Measurements from ENCODE around the gene WHRN. TPM values are rescaled to one million over a fixed set of nuclear protein-coding genes. Genes with fewer than 3 reads are reported as not detected.

Gene WHRN
- total and polyA plus RNA-seq, 2 of the 8 experiments (the other 6 are each of a cell fraction or from before 2014, with no cell fraction given), result 4.4 to 7.7 TPM

DNA sequence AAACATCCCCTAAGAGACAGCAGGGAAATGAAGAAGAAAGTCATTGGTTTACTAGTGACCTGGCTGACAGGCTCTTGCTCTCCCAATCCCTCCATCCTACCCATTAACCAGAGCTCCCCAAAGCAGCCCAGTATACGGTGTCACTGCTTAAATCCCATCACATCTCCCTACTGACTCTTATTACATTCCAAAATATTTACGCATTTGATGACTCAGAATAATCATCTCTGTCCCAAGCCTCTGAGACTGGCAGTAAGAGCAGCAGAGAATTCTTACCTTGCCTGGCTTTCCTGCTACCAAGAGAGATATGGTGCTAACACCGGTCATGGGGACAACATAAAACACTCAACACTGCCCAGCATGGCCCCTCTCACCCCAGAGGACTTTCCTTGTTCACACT is 20.2 kb upstream of the WHRN start:
- Histone ChIP-seq H2BK5ac (ENCODE audit: low read depth, low read length) (no peak overlapping the region), H2BK120ac (replicated peaks; ENCODE audit: low read depth, low read length) (no peak overlapping the region), H4K20me1 (replicated peaks in 1 of 2; ENCODE audit: control insufficient read depth in 1 of 2, insufficient read depth in 2 of 2, low read length in 2 of 2) (no peaks in the 10 kb centered on the region), H3K36me3 (ENCODE audit: control insufficient read depth in 2 of 4, insufficient read depth in 4 of 4, low read length in 3 of 4) (no peaks in the 10 kb centered on the region), H2BK20ac (ENCODE audit: low read length) (no peak overlapping the region), H3K4me2 (ENCODE audit: insufficient read depth in 1 of 2, low read depth in 2 of 2, low read length in 2 of 2) (no peak overlapping the region), H2AFZ (ENCODE audit: low read length) (no peak overlapping the region), H2BK12ac (ENCODE audit: low read depth, low read length) (no peak overlapping the region), H3K4ac (replicated peaks; ENCODE audit: insufficient read length, low read depth, low read length) (no peak overlapping the region), H3K4me1 (replicated peaks in 1 of 4; ENCODE audit: control insufficient read depth in 3 of 4, insufficient read depth in 4 of 4, low read length in 3 of 4) (no peaks in the 10 kb centered on the region), H4K91ac (replicated peaks; ENCODE audit: insufficient read length, low read length) (no peak overlapping the region), H2BK15ac (ENCODE audit: low read length) (no peak overlapping the region), H3K27me3 (replicated peaks in 1 of 4; ENCODE audit: control insufficient read depth in 3 of 4, extremely low read depth in 1 of 4, insufficient read depth in 3 of 4, low read length in 3 of 4) (no peaks in the 10 kb centered on the region; a peak in 1 of 7 replicates), H2AK5ac (ENCODE audit: low read depth, low read length) (no peak overlapping the region), H3K9ac (replicated peaks in 1 of 4; ENCODE audit: extremely low read depth in 1 of 4, low read depth in 3 of 4, low read length in 3 of 4) (no peak overlapping the region), H4K8ac (ENCODE audit: extremely low read depth, insufficient read depth, low read length) (no peak overlapping the region), H3K56ac (replicated peaks; ENCODE audit: insufficient read length, low read depth, low read length) (no peak overlapping the region), H3K9me3 (ENCODE audit: insufficient read depth in 2 of 2, low read depth in 1 of 2, low read length in 1 of 2) (no peaks in the 10 kb centered on the region), H3K4me3 (ENCODE audit: extremely low read depth in 1 of 4, insufficient read depth in 2 of 4, low read depth in 3 of 4, low read length in 4 of 4) (no peak overlapping the region), H3K23ac (ENCODE audit: insufficient read length) (no peak overlapping the region), H4K5ac (ENCODE audit: insufficient read length, low read depth, low read length) (no peak overlapping the region), H3K79me1 (ENCODE audit: low read depth, low read length) (no peaks in the 10 kb centered on the region), H3K79me2 (ENCODE audit: control insufficient read depth in 1 of 2, insufficient read depth in 2 of 2, low read length in 2 of 2) (no peaks in the 10 kb centered on the region), H3K14ac (ENCODE audit: insufficient read length) (no peak overlapping the region), H3K18ac (ENCODE audit: extremely low read depth, low read length) (no peak overlapping the region), H3K27ac (ENCODE audit: low read depth, low read length) (no peak overlapping the region), H3K23me2 (ENCODE audit: low read depth, low read length) (0 out of 2 replicates have a peak, but pooled peaks cover 2% of the 10 kb centered on the region)
- ChIA-PET CTCF (ENCODE audit: partially characterized antibody) (interaction anchor here (0.5 to 1.9 kb wide), 5 partner anchors 12 to 100 kb away, joined by 3 to 5 read pairs (median 4); no protein-coding TSS in a partner anchor), POLR2A (ENCODE audit: partially characterized antibody) (interaction anchor here (0.6 to 1.4 kb wide), 2 partner anchors 62 to 133 kb away, joined by 3 read pairs; partner anchors contain the start of gene ATP6V1G1)
- DNase-seq (ENCODE audit: low read depth in 1 of 2, low spot score in 2 of 2), result no peak
- TF ChIP-seq CHD2 (IDR thresholded peaks at IDR 0.05; ENCODE audit: low read length), result no peak
- no peak for FAIRE-seq
- WGBS, 2 experiments (ENCODE audit: extremely low coverage in 1 of 2, insufficient coverage in 1 of 2, insufficient read length in 1 of 2, insufficient replicate concordance in 2 of 2, low coverage in 1 of 2, low lambda C conversion rate in 2 of 2, missing lambda C conversion rate in 1 of 2), result 85% methylated on average over 3 of the region's 3 CpGs; no CpG with 5 or more reads in 1 of the 2 experiments

All from H1 (cell line).